KMS-11 (cell line): ENCODE data around the gene EEFSEC.

Experiments used
- H2AFZ ChIP-seq: fragments of 200-600 bp; sonication (generic); 2 replicates; pipeline ENCODE4 v1.6.1; 2016; ENCODE audit warnings: antibody characterized with exemption, mixed run types, low read depth
- H3K27ac ChIP-seq: fragments of 200-600 bp; sonication (generic); 2 replicates; pipeline ENCODE4 v1.6.1; 2016; ENCODE audit warnings: mild to moderate bottlenecking, mixed run types
- H3K27me3 ChIP-seq: fragments of 200-600 bp; sonication (generic); 2 replicates; pipeline ENCODE4 v1.6.1; 2017; ENCODE audit warnings: mild to moderate bottlenecking, low read depth, mixed run types, moderate library complexity; ENCODE audit not compliant: insufficient read depth
- H3K36me3 ChIP-seq: fragments of 200-600 bp; sonication (generic); 2 replicates; pipeline ENCODE4 v1.6.1; 2017; ENCODE audit warnings: mild to moderate bottlenecking, mixed run types; ENCODE audit not compliant: insufficient read depth
- H3K4me1 ChIP-seq: fragments of 200-600 bp; sonication (generic); 2 replicates; pipeline ENCODE4 v1.6.1; 2016; ENCODE audit warnings: mild to moderate bottlenecking, low read depth, mixed run types; ENCODE audit not compliant: poor library complexity, severe bottlenecking
- H3K4me2 ChIP-seq: fragments of 200-600 bp; sonication (generic); 2 replicates; pipeline ENCODE4 v1.7.0; 2016; ENCODE audit warnings: mild to moderate bottlenecking, mixed run types
- H3K4me3 ChIP-seq: fragments of 200-600 bp; sonication (generic); IDR thresholded peaks from 2 replicates; pipeline ENCODE4 v1.6.1; 2017; ENCODE audit warnings: low read depth, low read length, mixed read lengths; ENCODE audit not compliant: insufficient read depth
- H3K79me2 ChIP-seq: fragments of 200-600 bp; sonication (generic); 2 replicates; pipeline ENCODE4 v1.6.1; 2016; ENCODE audit warnings: low read depth, mixed run types; ENCODE audit not compliant: insufficient read depth
- H3K9ac ChIP-seq: fragments of 200-600 bp; sonication (generic); 2 replicates; pipeline ENCODE4 v1.6.1; 2016; ENCODE audit warnings: mild to moderate bottlenecking, mixed run types
- H4K20me1 ChIP-seq: fragments of 200-600 bp; sonication (generic); 2 replicates; pipeline ENCODE4 v1.6.1; 2016; ENCODE audit warnings: mild to moderate bottlenecking, mixed run types; ENCODE audit not compliant: insufficient read depth
- TF ChIP-seq, protein P1 (sequence below): fragments of 200-600 bp; sonication (generic); conservative IDR thresholded peaks from 2 replicates; pipeline ENCODE4 v1.6.1; 2017; ENCODE audit warnings: low read depth, mild to moderate bottlenecking, antibody characterized with exemption, low read length, moderate library complexity, mixed read lengths

EEFSEC gene

DNA sequence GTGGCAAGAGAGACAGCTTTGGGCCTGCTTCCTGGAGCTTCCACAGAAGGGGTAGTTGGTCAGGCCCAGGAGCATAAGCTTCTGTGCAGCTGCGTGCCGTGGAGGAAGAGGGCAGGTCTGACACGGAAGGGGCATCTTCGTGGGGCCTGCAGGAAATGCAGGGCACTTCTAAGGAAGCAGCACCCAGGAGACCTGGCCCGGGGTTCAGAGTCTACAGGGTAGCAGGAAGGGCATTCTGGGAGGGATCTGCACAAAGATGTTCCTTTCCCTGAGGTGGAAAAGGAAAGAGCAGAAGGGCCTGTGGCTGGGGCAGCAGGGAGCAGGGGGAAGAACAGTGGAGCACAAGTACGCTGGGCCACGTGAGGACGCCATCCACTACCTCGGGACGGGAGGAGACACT, 228.3 kb downstream of the EEFSEC start:
- no peaks in the 10 kb centered on the region for H4K20me1 ChIP-seq
- no peaks in the 10 kb centered on the region for H3K36me3 ChIP-seq
- H3K79me2 ChIP-seq: no peaks in the 10 kb centered on the region
- H2AFZ ChIP-seq: no peak overlapping the region
- TF ChIP-seq, protein P1, sequence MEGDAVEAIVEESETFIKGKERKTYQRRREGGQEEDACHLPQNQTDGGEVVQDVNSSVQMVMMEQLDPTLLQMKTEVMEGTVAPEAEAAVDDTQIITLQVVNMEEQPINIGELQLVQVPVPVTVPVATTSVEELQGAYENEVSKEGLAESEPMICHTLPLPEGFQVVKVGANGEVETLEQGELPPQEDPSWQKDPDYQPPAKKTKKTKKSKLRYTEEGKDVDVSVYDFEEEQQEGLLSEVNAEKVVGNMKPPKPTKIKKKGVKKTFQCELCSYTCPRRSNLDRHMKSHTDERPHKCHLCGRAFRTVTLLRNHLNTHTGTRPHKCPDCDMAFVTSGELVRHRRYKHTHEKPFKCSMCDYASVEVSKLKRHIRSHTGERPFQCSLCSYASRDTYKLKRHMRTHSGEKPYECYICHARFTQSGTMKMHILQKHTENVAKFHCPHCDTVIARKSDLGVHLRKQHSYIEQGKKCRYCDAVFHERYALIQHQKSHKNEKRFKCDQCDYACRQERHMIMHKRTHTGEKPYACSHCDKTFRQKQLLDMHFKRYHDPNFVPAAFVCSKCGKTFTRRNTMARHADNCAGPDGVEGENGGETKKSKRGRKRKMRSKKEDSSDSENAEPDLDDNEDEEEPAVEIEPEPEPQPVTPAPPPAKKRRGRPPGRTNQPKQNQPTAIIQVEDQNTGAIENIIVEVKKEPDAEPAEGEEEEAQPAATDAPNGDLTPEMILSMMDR: no peak
- no peak overlapping the region for H3K4me2 ChIP-seq
- H3K4me1 ChIP-seq: no peaks in the 10 kb centered on the region
- no peak overlapping the region for H3K27ac ChIP-seq
- H3K27me3 ChIP-seq: no peaks in the 10 kb centered on the region
- no peak overlapping the region for H3K9ac ChIP-seq
- H3K4me3 ChIP-seq: no peak overlapping the region

- TF ChIP-seq, protein P1: no peak
- Histone ChIP-seq H4K20me1 (no peaks in the 10 kb centered on the region), H3K79me2 (no peaks in the 10 kb centered on the region), H3K27me3 (no peaks in the 10 kb centered on the region), H3K4me2 (no peak overlapping the region), H2AFZ (no peak overlapping the region), H3K9ac (no peak overlapping the region), H3K4me1 (no peaks in the 10 kb centered on the region), H3K36me3 (no peaks in the 10 kb centered on the region), H3K27ac (no peak overlapping the region), H3K4me3 (no peak overlapping the region)
Measured at GRCh38 chr3:128382221-128382807, 229.0 kb downstream of the EEFSEC start.

- H3K4me3 ChIP-seq: no peak overlapping the region
- no peak overlapping the region for H3K4me2 ChIP-seq
- H3K79me2 ChIP-seq: no peaks in the 10 kb centered on the region
- no peaks in the 10 kb centered on the region for H4K20me1 ChIP-seq
- H3K36me3 ChIP-seq: no peaks in the 10 kb centered on the region
- no peaks in the 10 kb centered on the region for H3K4me1 ChIP-seq
- no peak overlapping the region for H3K27ac ChIP-seq
- no peak overlapping the region for H2AFZ ChIP-seq
- TF ChIP-seq, protein P1: no peak
- H3K27me3 ChIP-seq: no peaks in the 10 kb centered on the region
- H3K9ac ChIP-seq: no peak overlapping the region
Measured at GRCh38 chr3:128383316-128384235, 230.3 kb downstream of the EEFSEC start.

- no peak overlapping the region for H2AFZ ChIP-seq
- TF ChIP-seq, protein P1: no peak
- no peak overlapping the region for H3K9ac ChIP-seq
- H3K4me3 ChIP-seq: no peak overlapping the region
- H3K27ac ChIP-seq: no peak overlapping the region
- no peak overlapping the region for H3K4me2 ChIP-seq
- H3K27me3 ChIP-seq: no peaks in the 10 kb centered on the region
- no peaks in the 10 kb centered on the region for H4K20me1 ChIP-seq
- no peaks in the 10 kb centered on the region for H3K36me3 ChIP-seq
- no peaks in the 10 kb centered on the region for H3K4me1 ChIP-seq
- no peaks in the 10 kb centered on the region for H3K79me2 ChIP-seq
Measured at GRCh38 chr3:128385080-128385832, 232.0 kb downstream of the EEFSEC start.
